Psoas muscle (tissue), 8 donors: ENCODE measurements around the gene LMO2. TPM values are rescaled to one million over a fixed set of nuclear protein-coding genes. Genes with fewer than 3 reads are reported as not detected.
"Not testable (repeated sequence)": the region's sequence is repeated elsewhere in the genome, so short reads cannot be mapped to it uniquely, and the experiment has no call there.

ENCODE experiments used
- ATAC-seq, 4 donors: fragments of 200-7000 bp; cut with Tn5 transposase; one replicate each; pipeline ENCODE4 v1.9.1; 2020; ENCODE audit warnings: moderate library complexity in 3 of 4, mild to moderate bottlenecking in 2 of 4
- DNase-seq, 2 donors: peaks; one replicate each; pipeline ENCODE4 v3.0.0-alpha.2; 2020
- H3K27ac ChIP-seq: fragments of 200-600 bp; one replicate; pipeline ENCODE4 v1.8.0; 2022
- H3K27me3 ChIP-seq, 3 donors: fragments of 200-600 bp in 1 of 3; one replicate each; pipeline versions ENCODE4 v1.6.1 to v1.8.0; 2013 to 2022; ENCODE audit warnings: low read length in 2 of 3, mild to moderate bottlenecking in 2 of 3, moderate library complexity in 1 of 3; ENCODE audit not compliant: insufficient read depth in 3 of 3
- H3K36me3 ChIP-seq, 2 donors: fragments of 200-600 bp in 1 of 2; one replicate each; pipeline versions ENCODE4 v1.6.1 to v1.8.0; 2013 to 2022; ENCODE audit warnings: low read depth in 1 of 2, mild to moderate bottlenecking in 1 of 2, moderate library complexity in 1 of 2; ENCODE audit not compliant: insufficient read depth in 1 of 2
- H3K4me1 ChIP-seq: fragments of 200-600 bp; one replicate; pipeline ENCODE4 v1.8.0; 2022
- H3K4me3 ChIP-seq: fragments of 200-600 bp; one replicate; pipeline ENCODE4 v1.8.0; 2022; ENCODE audit warnings: mild to moderate bottlenecking
- H3K9me3 ChIP-seq: fragments of 200-600 bp; one replicate; pipeline ENCODE4 v1.8.0; 2022
- CTCF ChIP-seq: fragments of 200-600 bp; IDR thresholded peaks from one replicate; pipeline ENCODE4 v1.8.0; 2022; ENCODE audit warnings: antibody characterized with exemption
- WGBS, 3 donors: extraction: QIAGEN DNeasy Blood & Tissue Kit; methylation state at CpG; one replicate each; pipeline versions ENCODE4 v1.1.6 to v1.1.7; 2013; 5-methylcytosine and 5-hydroxymethylcytosine counted together
- intact Hi-C, 2 donors: fragments of 100-400 bp; cut with DNase I; formaldehyde crosslinking; loops; one replicate each; pipeline versions ENCODE4 v1.11.0 to v1.14.2; 2022
- polyA plus RNA-seq, 3 donors: library from polyadenylated mRNA; stranded (reverse); fragments of 200-250 nt; gene quantifications; one replicate each; pipeline ENCODE4 v1.2.3, GENCODE V29; 2013
- total RNA-seq, 4 donors: library from RNA; stranded (reverse); fragmentation: NEBNext Ultra II Directional in 2 of 4; extraction: Animal tissue kit (Norgen Biotek cat#: 25700) in 2 of 4; gene quantifications; one replicate each; pipeline versions ENCODE4 v1.2.1 to v1.2.4, GENCODE V29; 2021 to 2023
- donor health status: healthy with polysubstance abuse.
- donor health status: DM: no; HTN: no; CAD: no; lungs with moderate emphysema.
- donor health status: Bipolar disorder and iron deficiency.
- donor health status: healthy.
- donor health status: DM: yes; HTN: yes; CAD: no.
- donor health status: DM: no; HTN: no; CAD: no.
- donor health status: DM: no; HTN: no; CAD: no.
- donor health status: DM: yes; HTN: yes; CAD: no.

LMO2 gene
- total and polyA plus RNA-seq, 7 donors: 8.0 to 47.1 (median 12.3) TPM

GRCh38 chr11:33935005-33935404 is 43.1 kb upstream of the LMO2 start:
- H3K36me3 ChIP-seq: no peaks in the 10 kb centered on the region
- H3K4me1 ChIP-seq: peaks cover 9% of the 10 kb centered on the region
- TF ChIP-seq CTCF: no peak
- no peak overlapping the region for H3K4me3 ChIP-seq
- 80 to 91% (median 88%) methylated on average over 4 of the region's 4 CpGs for WGBS, 3 donors
- no peak for DNase-seq
- H3K27me3 ChIP-seq: no peaks in the 10 kb centered on the region
- intact Hi-C loops: no loop called here
- no peak overlapping the region for H3K27ac ChIP-seq
- ATAC-seq: no peak
- no peaks in the 10 kb centered on the region for H3K9me3 ChIP-seq

- ATAC-seq (no peak), DNase-seq (no peak)
- WGBS, 3 donors: 63 to 76% (median 69%) methylated on average over 3 of the region's 3 CpGs
- H3K27me3 ChIP-seq: no peaks in the 10 kb centered on the region
- no peaks in the 10 kb centered on the region for H3K9me3 ChIP-seq
- intact Hi-C loops: no loop called here
- no peaks in the 10 kb centered on the region for H3K36me3 ChIP-seq
- no peak overlapping the region for H3K27ac ChIP-seq
- H3K4me1 ChIP-seq: peaks cover 9% of the 10 kb centered on the region
- no peak overlapping the region for H3K4me3 ChIP-seq
- no peak for TF ChIP-seq CTCF
Measured at GRCh38 chr11:33934450-33934849, 42.6 kb upstream of the LMO2 start.

GRCh38 chr11:33933602-33934001 is 41.7 kb upstream of the LMO2 start:
- no peak overlapping the region for H3K27ac ChIP-seq
- no peaks in the 10 kb centered on the region for H3K9me3 ChIP-seq
- DNase-seq (no peak), ATAC-seq (no peak)
- peaks cover 9% of the 10 kb centered on the region for H3K4me1 ChIP-seq
- WGBS, 3 donors: 69 to 83% (median 79%) methylated on average over 1 of the region's 1 CpG
- H3K27me3 ChIP-seq: no peaks in the 10 kb centered on the region
- TF ChIP-seq CTCF: no peak
- intact Hi-C loops: no loop called here
- no peak overlapping the region for H3K4me3 ChIP-seq
- no peaks in the 10 kb centered on the region for H3K36me3 ChIP-seq

- no peak overlapping the region for H3K27ac ChIP-seq
Measured at GRCh38 chr11:33932721-33933120, 40.8 kb upstream of the LMO2 start.

GRCh38 chr11:33931739-33932366 is 40.0 kb upstream of the LMO2 start:
- WGBS, 3 donors: 96 to 97% (median 96%) methylated on average over 12 of the region's 12 CpGs
- H3K36me3 ChIP-seq, H3K4me3 ChIP-seq, H3K27me3 ChIP-seq, DNase-seq, intact Hi-C loops, H3K9me3 ChIP-seq, ATAC-seq: not testable (repeated sequence)
- peak overlapping the region; percentile 60 for H3K27ac ChIP-seq
- H3K4me1 ChIP-seq: peaks cover 10% of the 10 kb centered on the region

More at GRCh38 chr11:33932721-33933120, 40.8 kb upstream of the LMO2 start:
- peaks cover 9% of the 10 kb centered on the region for H3K4me1 ChIP-seq
- H3K27me3 ChIP-seq: no peaks in the 10 kb centered on the region
- no peak for DNase-seq
- WGBS, 3 donors: 77 to 89% (median 84%) methylated on average over 5 of the region's 5 CpGs
- ATAC-seq: no peak
- no peak overlapping the region for H3K4me3 ChIP-seq
- no peaks in the 10 kb centered on the region for H3K36me3 ChIP-seq
- TF ChIP-seq CTCF: no peak
- H3K9me3 ChIP-seq: no peaks in the 10 kb centered on the region
- intact Hi-C loops: no loop called here
